H1 (cell line): Measurements from ENCODE around the gene EYA2. TPM values are rescaled to one million over a fixed set of nuclear protein-coding genes. Genes with fewer than 3 reads are reported as not detected.

Experiments used
- CTCF ChIA-PET: fragments of 300-600 bp; sonication (Branson Sonifier 250); formaldehyde crosslinking; loops from one replicate; lab custom pipeline; 2021; ENCODE audit not compliant: partially characterized antibody; lab: Charles Lee
- POLR2A ChIA-PET: fragments of 300-600 bp; sonication (Branson Sonifier 250); formaldehyde crosslinking; loops from one replicate; lab custom pipeline; 2021; ENCODE audit warnings: inconsistent platforms; ENCODE audit not compliant: partially characterized antibody; lab: Charles Lee
- DNase-seq, 2 experiments: peaks; one replicate each; pipeline versions ENCODE4 v3.0.0 to v3.0.0-alpha.2; 2010 to 2022; ENCODE audit warnings: low spot score in 2 of 2, low read depth in 1 of 2, mixed read lengths in 1 of 2
- FAIRE-seq: peaks from 2 replicates; lab custom pipeline; 2011; peaks lifted over from hg19 to GRCh38; lab: Jason Lieb, UNC
- H2AFZ ChIP-seq: 2 replicates; pipeline ENCODE4 v1.8.1; 2012; ENCODE audit warnings: low read length, inconsistent platforms
- H2AK5ac ChIP-seq: 2 replicates; pipeline ENCODE4 v1.6.1; 2013; ENCODE audit warnings: low read depth, low read length
- H2BK120ac ChIP-seq: replicated peaks from 2 replicates; pipeline ENCODE3; 2013; ENCODE audit warnings: low read depth, low read length, inconsistent platforms
- H2BK12ac ChIP-seq: 2 replicates; pipeline ENCODE4 v1.6.1; 2013; ENCODE audit warnings: low read depth, low read length
- H2BK15ac ChIP-seq: 2 replicates; pipeline ENCODE4 v1.6.1; 2013; ENCODE audit warnings: low read length
- H2BK20ac ChIP-seq: 2 replicates; pipeline ENCODE4 v1.6.1; 2013; ENCODE audit warnings: low read length
- H2BK5ac ChIP-seq: 2 replicates; pipeline ENCODE4 v1.6.1; 2013; ENCODE audit warnings: low read depth, low read length
- H3K14ac ChIP-seq: 2 replicates; pipeline ENCODE4 v1.6.1; 2013; ENCODE audit warnings: inconsistent platforms; ENCODE audit not compliant: insufficient read length
- H3K18ac ChIP-seq: 2 replicates; pipeline ENCODE4 v1.6.1; 2013; ENCODE audit warnings: low read length; ENCODE audit errors: extremely low read depth
- H3K23ac ChIP-seq: 2 replicates; pipeline ENCODE4 v1.6.1; 2013; ENCODE audit warnings: inconsistent platforms; ENCODE audit not compliant: insufficient read length
- H3K23me2 ChIP-seq: 2 replicates; pipeline ENCODE4 v1.6.1; 2013; ENCODE audit warnings: low read depth, low read length
- H3K27ac ChIP-seq: 2 replicates; pipeline ENCODE4 v1.6.1; 2011; ENCODE audit warnings: low read depth, low read length, inconsistent platforms
- H3K27me3 ChIP-seq, 4 experiments: replicated peaks in 1 of 4; 1 replicate in 1 of 4; 2 replicates in 3 of 4; pipeline versions ENCODE4 v1.6.1 to v1.8.1; 2011 to 2013; ENCODE audit warnings: low read length in 3 of 4, mild to moderate bottlenecking in 3 of 4, inconsistent platforms in 2 of 4, mixed read lengths in 2 of 4, moderate library complexity in 1 of 4; ENCODE audit not compliant: control insufficient read depth in 3 of 4, insufficient read depth in 3 of 4; ENCODE audit errors: extremely low read depth in 1 of 4
- H3K36me3 ChIP-seq, 4 experiments: 2 replicates each; pipeline versions ENCODE4 v1.6.1 to v1.8.1; 2011 to 2013; ENCODE audit warnings: mild to moderate bottlenecking in 4 of 4, low read length in 3 of 4, moderate library complexity in 2 of 4, control low read depth in 1 of 4, inconsistent platforms in 1 of 4; ENCODE audit not compliant: insufficient read depth in 4 of 4, control insufficient read depth in 2 of 4
- H3K4ac ChIP-seq: replicated peaks from 2 replicates; pipeline ENCODE3; 2013; ENCODE audit warnings: low read length, low read depth, mixed read lengths, inconsistent platforms; ENCODE audit not compliant: insufficient read length
- H3K4me1 ChIP-seq, 4 experiments: replicated peaks in 1 of 4; 1 replicate in 1 of 4; 2 replicates in 3 of 4; pipeline versions ENCODE4 v1.6.1 to v1.8.1; 2011 to 2013; ENCODE audit warnings: low read length in 3 of 4, inconsistent platforms in 2 of 4, mixed read lengths in 1 of 4; ENCODE audit not compliant: insufficient read depth in 4 of 4, control insufficient read depth in 3 of 4
- H3K4me2 ChIP-seq, 2 experiments: 2 replicates each; pipeline versions ENCODE4 v1.6.1 to v1.8.1; 2011 to 2013; ENCODE audit warnings: low read depth in 2 of 2, low read length in 2 of 2, control low read depth in 1 of 2, inconsistent platforms in 1 of 2, mild to moderate bottlenecking in 1 of 2; ENCODE audit not compliant: insufficient read depth in 1 of 2
- H3K4me3 ChIP-seq, 4 experiments: fragments of 200-600, 300-600 bp in 1 of 4; sonication (generic), shearing (Covaris generic), sonication (Bioruptor Twin) in 1 of 4; 2 replicates each; pipeline versions ENCODE4 v1.5.1 to v1.8.1; 2011 to 2016; ENCODE audit warnings: low read length in 4 of 4, low read depth in 3 of 4, control low read depth in 2 of 4, inconsistent platforms in 2 of 4, mild to moderate bottlenecking in 2 of 4, mixed read lengths in 1 of 4, moderate library complexity in 1 of 4; ENCODE audit not compliant: insufficient read depth in 2 of 4; ENCODE audit errors: extremely low read depth in 1 of 4
- H3K56ac ChIP-seq: replicated peaks from 2 replicates; pipeline ENCODE3; 2013; ENCODE audit warnings: low read depth, mild to moderate bottlenecking, mixed read lengths, low read length, inconsistent platforms; ENCODE audit not compliant: insufficient read length
- H3K79me1 ChIP-seq: 2 replicates; pipeline ENCODE4 v1.6.1; 2013; ENCODE audit warnings: low read depth, low read length, control low read depth
- H3K79me2 ChIP-seq, 2 experiments: 2 replicates each; pipeline versions ENCODE4 v1.6.1 to v1.8.1; 2012 to 2013; ENCODE audit warnings: low read length in 2 of 2, mild to moderate bottlenecking in 2 of 2, inconsistent platforms in 1 of 2; ENCODE audit not compliant: insufficient read depth in 2 of 2, control insufficient read depth in 1 of 2
- H3K9ac ChIP-seq, 4 experiments: replicated peaks in 1 of 4; 1 replicate in 1 of 4; 2 replicates in 3 of 4; pipeline versions ENCODE4 v1.6.1 to v1.8.1; 2011 to 2013; ENCODE audit warnings: low read depth in 3 of 4, low read length in 3 of 4, control low read depth in 2 of 4, mild to moderate bottlenecking in 2 of 4, moderate library complexity in 2 of 4, inconsistent platforms in 1 of 4; ENCODE audit errors: extremely low read depth in 1 of 4
- H3K9me3 ChIP-seq, 2 experiments: 2 replicates each; pipeline versions ENCODE4 v1.6.1 to v1.8.1; 2012 to 2013; ENCODE audit warnings: mild to moderate bottlenecking in 2 of 2, moderate library complexity in 2 of 2, control low read depth in 1 of 2, inconsistent platforms in 1 of 2, low read depth in 1 of 2, low read length in 1 of 2, mixed read lengths in 1 of 2; ENCODE audit not compliant: insufficient read depth in 2 of 2
- H4K20me1 ChIP-seq, 2 experiments: replicated peaks in 1 of 2; 2 replicates each; pipeline versions ENCODE3 to v1.8.1; 2011 to 2013; ENCODE audit warnings: inconsistent platforms in 2 of 2, low read length in 2 of 2, mild to moderate bottlenecking in 1 of 2; ENCODE audit not compliant: insufficient read depth in 2 of 2, control insufficient read depth in 1 of 2
- H4K5ac ChIP-seq: 2 replicates; pipeline ENCODE4 v1.6.1; 2013; ENCODE audit warnings: low read length, low read depth, mixed read lengths, inconsistent platforms; ENCODE audit not compliant: insufficient read length
- H4K8ac ChIP-seq: 2 replicates; pipeline ENCODE4 v1.8.0; 2013; ENCODE audit warnings: mild to moderate bottlenecking, moderate library complexity, low read length, inconsistent platforms; ENCODE audit not compliant: insufficient read depth; ENCODE audit errors: extremely low read depth
- H4K91ac ChIP-seq: replicated peaks from 2 replicates; pipeline ENCODE3; 2013; ENCODE audit warnings: low read length, mixed read lengths, inconsistent platforms; ENCODE audit not compliant: insufficient read length
- BRCA1 ChIP-seq: IDR thresholded peaks from 2 replicates; pipeline ENCODE4 v1.6.1; 2012; ENCODE audit warnings: low read depth, low read length, improper control_type of control experiment
- CBX5 ChIP-seq: fragments of 300-800, 300-1000 bp; sonication (generic); IDR thresholded peaks from 2 replicates; pipeline ENCODE4 v1.7.1; 2016; ENCODE audit warnings: antibody characterized with exemption, low read length, low read depth
- CBX8 ChIP-seq: fragments of 300-800, 300-1000 bp; sonication (generic); IDR thresholded peaks from 2 replicates; pipeline ENCODE4 v1.7.1; 2016; ENCODE audit warnings: low read depth, low read length, borderline replicate concordance
- CHD1 ChIP-seq: IDR thresholded peaks from 2 replicates; pipeline ENCODE4 v1.6.1; 2012; ENCODE audit warnings: low read depth, low read length, improper control_type of control experiment
- CHD2 ChIP-seq: IDR thresholded peaks from 2 replicates; pipeline ENCODE4 v1.6.1; 2012; ENCODE audit warnings: low read length, improper control_type of control experiment
- CTBP2 ChIP-seq: IDR thresholded peaks from 2 replicates; pipeline ENCODE4 v1.7.0; 2011; ENCODE audit warnings: borderline replicate concordance, mild to moderate bottlenecking, moderate library complexity, mixed read lengths, low read length; ENCODE audit not compliant: insufficient read depth, insufficient read length
- EZH2 ChIP-seq: fragments of 200-600 bp; sonication (generic); IDR thresholded peaks from 2 replicates; pipeline ENCODE4 v1.7.1; 2012; ENCODE audit warnings: low read depth, mild to moderate bottlenecking, moderate library complexity, low read length, inconsistent platforms; ENCODE audit not compliant: severe bottlenecking
- FOSL1 ChIP-seq: IDR thresholded peaks from 2 replicates; pipeline ENCODE4 v1.6.1; 2011; ENCODE audit warnings: mild to moderate bottlenecking, low read depth, low read length, moderate library complexity; ENCODE audit not compliant: insufficient read depth
- HDAC2 ChIP-seq, 2 experiments: fragments of 300-600 bp in 1 of 2; sonication (generic) in 1 of 2; IDR thresholded peaks; 2 replicates each; pipeline ENCODE4 v1.6.1; 2011 to 2012; ENCODE audit warnings: low read depth in 2 of 2, low read length in 2 of 2, mild to moderate bottlenecking in 2 of 2, moderate library complexity in 2 of 2, borderline replicate concordance in 1 of 2, inconsistent platforms in 1 of 2
- POU5F1 ChIP-seq: IDR thresholded peaks from 2 replicates; pipeline ENCODE4 v1.6.1; 2011; ENCODE audit warnings: low read depth, mild to moderate bottlenecking, low read length, moderate library complexity
- RXRA ChIP-seq: IDR thresholded peaks from 2 replicates; pipeline ENCODE4 v1.6.1; 2011; ENCODE audit warnings: low read depth, mild to moderate bottlenecking, low read length, moderate library complexity; ENCODE audit not compliant: insufficient read depth
- SIRT6 ChIP-seq: IDR thresholded peaks from one replicate; pipeline ENCODE4 v1.7.1; 2012; ENCODE audit warnings: low read length, inconsistent platforms
- TAF1 ChIP-seq: IDR thresholded peaks from 2 replicates; pipeline ENCODE4 v1.6.1; 2011; ENCODE audit warnings: mild to moderate bottlenecking, low read depth, low read length
- TBP ChIP-seq: IDR thresholded peaks from 2 replicates; pipeline ENCODE4 v1.6.1; 2011; ENCODE audit warnings: low read depth, low read length, improper control_type of control experiment
- ZNF274 ChIP-seq: IDR thresholded peaks from 2 replicates; pipeline ENCODE4 v1.7.0; 2012; ENCODE audit warnings: low read length, borderline replicate concordance; ENCODE audit errors: extremely low read depth
- WGBS, 2 experiments: shearing (Covaris generic) in 1 of 2; methylation state at CpG; one replicate each; pipeline versions ENCODE4 v1.1.6 to v1.1.7; 2013 to 2015; ENCODE audit warnings: low lambda C conversion rate in 2 of 2, mixed read lengths in 2 of 2, inconsistent platforms in 1 of 2, low coverage in 1 of 2, missing lambda C conversion rate in 1 of 2; ENCODE audit not compliant: insufficient replicate concordance in 2 of 2, insufficient coverage in 1 of 2, insufficient read length in 1 of 2; ENCODE audit errors: extremely low coverage in 1 of 2, missing lambda C conversion rate in 1 of 2; 5-methylcytosine and 5-hydroxymethylcytosine counted together
- polyA plus RNA-seq, 7 experiments: library from polyadenylated mRNA; depleted of rRNA in 3 of 7; stranded (reverse) in 5 of 7; unstranded in 2 of 7; fragments of >200 nt in 5 of 7; fragments of 200-250 nt in 2 of 7; gene quantifications; 1 replicate in 5 of 7; 2 replicates in 1 of 7; 4 replicates in 1 of 7; pipeline versions ENCODE4 v1.2.1 to v1.2.3, GENCODE V29; 2011 to 2013; ENCODE audit warnings: missing spikeins in 2 of 7, mixed read lengths in 2 of 7
- total RNA-seq: library from RNA; stranded (reverse); fragmentation: NEBNext Ultra II Directional; extraction: Animal tissue kit (Norgen Biotek cat#: 25700); gene quantifications from 2 replicates; pipeline ENCODE4 v1.2.1, GENCODE V29; 2021

EYA2 gene
- total and polyA plus RNA-seq, 2 of the 8 experiments (the other 6 are each of a cell fraction or from before 2014, with no cell fraction given), result 1.6 to 1.7 TPM

- Histone ChIP-seq H3K14ac (no peak overlapping the region), H3K36me3 (peaks cover 39 to 100% (median 71%) of the 10 kb centered on the region in 4 experiments), H4K91ac (no peak overlapping the region), H3K4ac (no peak overlapping the region), H3K9me3 (no peaks in the 10 kb centered on the region), H4K5ac (no peak overlapping the region), H3K4me1 (no peaks in the 10 kb centered on the region), H3K18ac (no peak overlapping the region), H4K8ac (no peak overlapping the region), H3K27ac (no peak overlapping the region), H3K4me3 (no peak overlapping the region), H2BK15ac (no peak overlapping the region), H2AFZ (no peak overlapping the region), H3K4me2 (no peak overlapping the region), H4K20me1 (no peaks in the 10 kb centered on the region), H3K79me1 (no peaks in the 10 kb centered on the region), H3K9ac (no peak overlapping the region), H2BK5ac (no peak overlapping the region), H3K56ac (no peak overlapping the region), H2BK12ac (no peak overlapping the region), H2AK5ac (no peak overlapping the region), H3K23me2 (no peaks in the 10 kb centered on the region), H2BK120ac (no peak overlapping the region), H3K79me2 (0 out of 4 replicates have a peak, but pooled peaks cover 0 to 2% of the 10 kb centered on the region in 2 experiments), H3K23ac (no peak overlapping the region), H3K27me3 (no peaks in the 10 kb centered on the region), H2BK20ac (no peak overlapping the region)
- ChIA-PET POLR2A (interaction anchor here (1.3 kb wide), 1 partner anchor 94 kb away, joined by 3 read pairs; no protein-coding TSS in a partner anchor), CTCF (interaction anchor here (0.5 to 1.3 kb wide), 2 partner anchors 27 to 220 kb away, joined by 3 read pairs; no protein-coding TSS in a partner anchor)
- no peak for DNase-seq
- WGBS, 2 experiments, result 89% methylated on average over 1 of the region's 1 CpG; no CpG with 5 or more reads in 1 of the 2 experiments
- FAIRE-seq, result no peak
- TF ChIP-seq FOSL1 (no peak), CTBP2 (no peak), BRCA1 (no peak), SIRT6 (no peak), EZH2 (no peak), HDAC2 (IDR thresholded peaks at IDR 0.05; ENCODE audit: borderline replicate concordance in 1 of 2, low read depth in 2 of 2, low read length in 2 of 2) (no peak), ZNF274 (no peak), RXRA (no peak), POU5F1 (no peak), CHD1 (no peak), TBP (no peak), CBX8 (no peak), CBX5 (no peak), TAF1 (no peak), CHD2 (no peak)
Observed at GRCh38 chr20:47225458-47225857, 330.8 kb downstream of the EYA2 start.
